PFSK-1 (cell line): ENCODE measurements around the gene PRKCQ.

Source experiments
- FOXP2 ChIP-seq: optimal IDR thresholded peaks from 2 replicates; pipeline ENCODE3; 2011; ENCODE audit warnings: borderline replicate concordance, control low read depth, inconsistent platforms; ENCODE audit not compliant: insufficient read depth; ENCODE audit errors: extremely low read length, extremely low read depth
- POLR2AphosphoS5 ChIP-seq: IDR thresholded peaks from 2 replicates; pipeline ENCODE4 v1.6.1; 2012; ENCODE audit warnings: low read depth, mild to moderate bottlenecking, control low read depth, low read length, moderate library complexity
- SIN3A ChIP-seq: IDR thresholded peaks from 2 replicates; pipeline ENCODE4 v1.6.1; 2012; ENCODE audit warnings: mild to moderate bottlenecking, low read length, moderate library complexity, borderline replicate concordance; ENCODE audit not compliant: insufficient read depth
- TAF1 ChIP-seq: IDR thresholded peaks from 2 replicates; pipeline ENCODE4 v1.6.1; 2012; ENCODE audit warnings: low read length, control low read depth, borderline replicate concordance; ENCODE audit not compliant: insufficient read depth
- TF ChIP-seq, protein P1 (sequence below), 2 experiments: IDR thresholded peaks; 2 replicates each; pipeline versions ENCODE4 v1.6.1 to v1.8.0; 2011 to 2012; ENCODE audit warnings: low read depth in 2 of 2, low read length in 2 of 2, control low read depth in 1 of 2, inconsistent platforms in 1 of 2, mild to moderate bottlenecking in 1 of 2, moderate library complexity in 1 of 2; ENCODE audit not compliant: insufficient read depth in 1 of 2

Gene PRKCQ

DNA sequence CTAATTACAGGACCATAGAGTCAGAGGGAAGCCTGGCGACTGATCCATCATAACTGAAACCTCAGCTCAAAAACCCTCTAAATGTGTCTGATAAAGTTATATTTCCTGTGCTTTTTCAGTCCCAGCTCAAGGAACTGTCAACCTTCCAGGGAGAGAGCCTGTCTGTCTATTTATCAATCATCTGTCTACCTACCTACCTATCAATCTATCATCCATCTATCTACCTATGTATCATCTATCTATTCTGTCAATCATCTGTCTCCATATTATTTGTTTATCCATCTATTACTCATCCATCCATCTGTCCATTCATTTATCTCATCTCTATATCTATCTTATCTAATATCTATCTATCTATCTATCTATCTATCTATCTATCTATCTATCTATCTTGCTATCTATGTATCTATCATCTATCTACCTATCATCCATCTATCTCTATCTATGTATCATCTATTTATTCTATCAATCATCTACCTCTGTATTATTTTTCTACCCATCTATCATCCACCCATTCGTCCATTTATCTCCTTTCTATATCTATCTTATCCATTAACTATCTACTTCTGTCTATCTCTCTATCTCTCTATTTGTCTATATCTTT lies 161.4 kb downstream of the PRKCQ start:
- no peak for TF ChIP-seq SIN3A
- TF ChIP-seq TAF1: no peak
- no peak for TF ChIP-seq POLR2AphosphoS5
- no peak for TF ChIP-seq FOXP2
- TF ChIP-seq, protein P1, sequence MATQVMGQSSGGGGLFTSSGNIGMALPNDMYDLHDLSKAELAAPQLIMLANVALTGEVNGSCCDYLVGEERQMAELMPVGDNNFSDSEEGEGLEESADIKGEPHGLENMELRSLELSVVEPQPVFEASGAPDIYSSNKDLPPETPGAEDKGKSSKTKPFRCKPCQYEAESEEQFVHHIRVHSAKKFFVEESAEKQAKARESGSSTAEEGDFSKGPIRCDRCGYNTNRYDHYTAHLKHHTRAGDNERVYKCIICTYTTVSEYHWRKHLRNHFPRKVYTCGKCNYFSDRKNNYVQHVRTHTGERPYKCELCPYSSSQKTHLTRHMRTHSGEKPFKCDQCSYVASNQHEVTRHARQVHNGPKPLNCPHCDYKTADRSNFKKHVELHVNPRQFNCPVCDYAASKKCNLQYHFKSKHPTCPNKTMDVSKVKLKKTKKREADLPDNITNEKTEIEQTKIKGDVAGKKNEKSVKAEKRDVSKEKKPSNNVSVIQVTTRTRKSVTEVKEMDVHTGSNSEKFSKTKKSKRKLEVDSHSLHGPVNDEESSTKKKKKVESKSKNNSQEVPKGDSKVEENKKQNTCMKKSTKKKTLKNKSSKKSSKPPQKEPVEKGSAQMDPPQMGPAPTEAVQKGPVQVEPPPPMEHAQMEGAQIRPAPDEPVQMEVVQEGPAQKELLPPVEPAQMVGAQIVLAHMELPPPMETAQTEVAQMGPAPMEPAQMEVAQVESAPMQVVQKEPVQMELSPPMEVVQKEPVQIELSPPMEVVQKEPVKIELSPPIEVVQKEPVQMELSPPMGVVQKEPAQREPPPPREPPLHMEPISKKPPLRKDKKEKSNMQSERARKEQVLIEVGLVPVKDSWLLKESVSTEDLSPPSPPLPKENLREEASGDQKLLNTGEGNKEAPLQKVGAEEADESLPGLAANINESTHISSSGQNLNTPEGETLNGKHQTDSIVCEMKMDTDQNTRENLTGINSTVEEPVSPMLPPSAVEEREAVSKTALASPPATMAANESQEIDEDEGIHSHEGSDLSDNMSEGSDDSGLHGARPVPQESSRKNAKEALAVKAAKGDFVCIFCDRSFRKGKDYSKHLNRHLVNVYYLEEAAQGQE (IDR thresholded peaks at IDR 0.05; ENCODE audit: insufficient read depth in 1 of 2, low read depth in 2 of 2, low read length in 2 of 2): no peak

DNA sequence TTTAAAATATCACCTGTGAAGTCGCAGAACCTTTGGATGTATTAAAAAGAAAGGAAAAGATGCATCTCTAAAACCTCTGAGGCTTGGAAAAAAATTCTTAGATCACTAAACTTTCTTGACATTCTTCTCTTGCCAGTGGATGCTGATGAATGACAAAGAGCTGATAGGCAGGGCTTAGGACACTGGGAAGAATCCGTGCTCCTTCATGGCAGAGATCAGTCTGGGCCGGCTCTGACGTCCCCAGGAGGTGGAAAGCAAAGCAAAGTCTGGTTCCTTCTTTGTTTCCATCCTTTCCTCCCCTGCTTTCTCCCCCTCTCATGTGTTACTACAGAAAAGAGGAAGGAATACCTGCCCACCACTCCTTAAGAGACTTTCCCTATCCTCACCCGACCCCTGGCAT lies 161.9 kb downstream of the PRKCQ start:
- TF ChIP-seq POLR2AphosphoS5 (no peak), FOXP2 (no peak), SIN3A (no peak)

DNA sequence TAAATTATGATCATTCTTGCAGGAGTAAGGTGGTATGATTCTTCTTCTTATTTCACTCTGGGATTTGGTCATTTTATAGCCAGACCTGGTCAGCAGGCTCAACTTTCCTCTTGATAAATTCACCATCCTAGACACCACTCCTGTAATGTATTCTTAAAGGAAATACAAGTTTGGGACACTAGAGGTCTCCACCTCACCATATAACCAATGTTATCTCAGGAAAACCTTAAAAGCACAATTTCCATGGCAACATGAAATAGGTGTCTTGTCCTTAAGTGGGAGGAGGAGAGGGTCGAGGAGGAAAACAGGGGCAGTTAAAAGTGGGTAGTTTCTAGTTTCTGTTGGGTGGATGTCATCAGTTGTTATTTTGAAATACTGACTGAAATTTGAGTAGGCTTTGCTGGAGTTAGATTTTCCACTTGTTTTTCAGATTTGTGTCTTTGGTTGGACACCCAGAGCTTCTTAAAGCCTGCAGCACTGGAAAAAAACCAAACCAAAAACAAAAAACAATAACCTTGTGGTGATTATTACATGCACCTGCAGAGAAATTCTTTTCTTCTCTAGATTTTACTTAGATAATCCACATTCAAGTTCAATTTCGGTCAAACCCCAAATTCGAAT lies 163.1 kb downstream of the PRKCQ start:
- TF ChIP-seq, protein P1 (IDR thresholded peaks at IDR 0.05; ENCODE audit: insufficient read depth in 1 of 2, low read depth in 2 of 2, low read length in 2 of 2): no peak
- TF ChIP-seq SIN3A: no peak
- no peak for TF ChIP-seq FOXP2
- TF ChIP-seq TAF1: no peak
- TF ChIP-seq POLR2AphosphoS5: no peak

DNA sequence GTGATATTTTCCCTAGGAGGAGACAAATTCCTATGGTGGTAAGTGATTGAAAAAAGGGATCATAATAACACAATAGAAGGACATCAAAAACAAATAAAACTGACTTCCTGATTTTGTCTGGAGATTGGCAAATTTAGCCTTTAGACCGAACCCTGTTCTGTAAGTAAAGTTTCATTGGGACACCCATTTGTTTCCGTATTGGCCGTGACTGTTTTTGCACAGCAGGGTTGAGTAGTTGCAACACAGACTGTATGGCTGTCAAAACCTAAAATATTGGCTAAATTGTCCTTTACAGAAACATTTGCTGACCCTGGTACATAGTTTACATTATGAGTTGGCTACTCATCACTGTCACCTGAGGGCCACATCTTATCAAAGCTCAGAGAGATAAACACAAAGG lies 168.6 kb downstream of the PRKCQ start:
- TF ChIP-seq, protein P1 (IDR thresholded peaks at IDR 0.05; ENCODE audit: insufficient read depth in 1 of 2, low read depth in 2 of 2, low read length in 2 of 2): no peak
- no peak for TF ChIP-seq POLR2AphosphoS5
- TF ChIP-seq TAF1: no peak
- no peak for TF ChIP-seq FOXP2
- TF ChIP-seq SIN3A: no peak

DNA sequence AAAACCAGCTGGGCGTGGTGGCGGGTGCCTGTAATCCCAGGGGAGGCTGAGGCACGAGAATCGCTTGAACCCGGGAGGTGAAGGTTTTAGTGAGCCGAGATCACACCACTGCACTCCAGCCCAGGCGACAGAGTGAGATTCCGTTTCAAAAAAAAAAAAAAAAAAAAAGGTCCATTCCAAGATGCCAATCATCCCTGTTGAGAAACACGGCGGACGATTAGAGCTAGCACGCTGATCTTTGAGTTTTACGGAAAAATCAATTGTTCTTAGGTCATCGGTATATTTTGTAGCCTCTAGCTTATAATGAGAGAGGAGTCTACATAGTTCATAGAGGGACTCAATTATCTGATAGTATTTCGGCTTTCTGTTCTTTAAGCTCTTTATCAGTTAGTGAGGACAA lies 169.2 kb downstream of the PRKCQ start:
- TF ChIP-seq TAF1 (no peak), FOXP2 (no peak), POLR2AphosphoS5 (no peak), SIN3A (no peak)
- TF ChIP-seq, protein P1 (IDR thresholded peaks at IDR 0.05; ENCODE audit: insufficient read depth in 1 of 2, low read depth in 2 of 2, low read length in 2 of 2): no peak
